ENCODE results near the gene DDX18. TPM values are rescaled to one million over a fixed set of nuclear protein-coding genes. Genes with fewer than 3 reads are reported as not detected.

DDX18 gene
- total RNA-seq (2021) (59.8 and 76.0 TPM in 2 replicates), Bru-seq, nascent RNA (percentile 95 among the genes with signal in this experiment), BruChase-seq, experiment 1, labeled RNA remaining after a 2-hour chase (percentile 96 among the genes with signal in this experiment), BruChase-seq, experiment 2, labeled RNA remaining after a 6-hour chase (percentile 99 among the genes with signal in this experiment)
- long read RNA-seq, transcript DDX18-201 (14 exons, 3,796 nt), result major isoform, 147 of 191 reads
- long read RNA-seq, partial matches to known transcripts, result 30 of 191 reads
- long read RNA-seq, other reads (novel, unspliced or antisense), result 14 of 191 reads

DNA sequence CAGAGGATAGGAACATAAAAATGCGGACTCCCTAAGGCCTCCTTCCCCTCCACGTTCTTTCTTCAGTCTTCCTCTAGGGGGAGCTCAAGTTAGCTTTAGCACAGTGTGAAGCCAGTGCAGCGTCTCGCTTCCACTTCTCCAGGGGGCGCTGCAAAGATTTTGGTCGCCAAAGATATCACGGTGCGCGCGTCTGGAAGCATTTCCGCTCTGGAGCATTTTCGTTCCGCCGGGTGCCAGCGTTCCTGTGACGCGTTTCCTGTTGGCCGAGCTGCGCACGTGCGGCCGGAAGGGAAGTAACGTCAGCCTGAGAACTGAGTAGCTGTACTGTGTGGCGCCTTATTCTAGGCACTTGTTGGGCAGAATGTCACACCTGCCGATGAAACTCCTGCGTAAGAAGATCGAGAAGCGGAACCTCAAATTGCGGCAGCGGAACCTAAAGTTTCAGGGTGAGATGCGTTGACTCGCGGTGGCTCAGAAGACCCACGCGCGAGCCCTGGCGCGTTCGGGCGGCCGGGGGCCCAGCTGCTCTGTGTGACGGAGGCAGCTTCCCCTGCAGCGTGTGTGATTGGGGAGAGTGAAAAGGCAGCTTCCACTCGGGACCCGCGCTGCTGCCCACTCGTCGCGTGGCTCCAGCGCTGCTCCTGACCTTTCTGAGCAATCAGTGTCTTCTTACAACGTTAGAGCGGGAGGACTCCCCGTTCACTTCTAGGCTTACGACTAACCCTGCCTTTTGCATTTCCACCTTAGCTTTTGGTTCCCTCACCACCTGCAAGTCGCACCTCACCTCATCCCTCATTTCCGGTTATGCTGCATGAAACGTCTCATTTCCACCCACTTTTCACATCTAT lies at the start of gene DDX18:
Gene DDX18 (plus strand): TSS at position 275 of the 848 bp plus-strand sequence. CDS start 87 bp downstream, at position 362.
- peak; percentile 95 to 96 for DNase-seq
- intact Hi-C loops (cut with micrococcal nuclease; ENCODE audit: unreplicated experiment), result loop anchor here (1.0 kb wide), 1 partner anchor 189 kb away; no protein-coding TSS in a partner anchor
- ChIA-PET POLR2A (ENCODE audit: unreplicated experiment) (no interaction called here), CTCF (interaction anchor here (0.6 to 1.7 kb wide), 5 partner anchors 25 to 1544 kb away, joined by 3 to 15 read pairs (median 4); no protein-coding TSS in a partner anchor)
- H4K20me1 ChIP-seq (ENCODE audit: insufficient read depth), result peaks cover 31% of the 10 kb centered on the region
- H3K27ac ChIP-seq, result peak within 1 kb of the TSS; percentile 54
- BruUV-seq (replicated peaks), result no TSS peak
- peaks cover 15% of the 10 kb centered on the region for H3K4me1 ChIP-seq (replicated peaks; ENCODE audit: insufficient read depth)
- peaks cover 35% of the 10 kb centered on the region for H3K36me3 ChIP-seq (ENCODE audit: low read depth)
- H3K27me3 ChIP-seq (ENCODE audit: insufficient read depth, low read depth), result no peaks in the 10 kb centered on the region
- TF ChIP-seq, protein P1, sequence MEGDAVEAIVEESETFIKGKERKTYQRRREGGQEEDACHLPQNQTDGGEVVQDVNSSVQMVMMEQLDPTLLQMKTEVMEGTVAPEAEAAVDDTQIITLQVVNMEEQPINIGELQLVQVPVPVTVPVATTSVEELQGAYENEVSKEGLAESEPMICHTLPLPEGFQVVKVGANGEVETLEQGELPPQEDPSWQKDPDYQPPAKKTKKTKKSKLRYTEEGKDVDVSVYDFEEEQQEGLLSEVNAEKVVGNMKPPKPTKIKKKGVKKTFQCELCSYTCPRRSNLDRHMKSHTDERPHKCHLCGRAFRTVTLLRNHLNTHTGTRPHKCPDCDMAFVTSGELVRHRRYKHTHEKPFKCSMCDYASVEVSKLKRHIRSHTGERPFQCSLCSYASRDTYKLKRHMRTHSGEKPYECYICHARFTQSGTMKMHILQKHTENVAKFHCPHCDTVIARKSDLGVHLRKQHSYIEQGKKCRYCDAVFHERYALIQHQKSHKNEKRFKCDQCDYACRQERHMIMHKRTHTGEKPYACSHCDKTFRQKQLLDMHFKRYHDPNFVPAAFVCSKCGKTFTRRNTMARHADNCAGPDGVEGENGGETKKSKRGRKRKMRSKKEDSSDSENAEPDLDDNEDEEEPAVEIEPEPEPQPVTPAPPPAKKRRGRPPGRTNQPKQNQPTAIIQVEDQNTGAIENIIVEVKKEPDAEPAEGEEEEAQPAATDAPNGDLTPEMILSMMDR (conservative IDR thresholded peaks at IDR 0.05), result peak; percentile 100
- TF ChIP-seq EZH2 (IDR thresholded peaks at IDR 0.05; ENCODE audit: low read depth), result no peak
- no peaks in the 10 kb centered on the region for H3K9me3 ChIP-seq (ENCODE audit: insufficient read depth, low read depth)
- no peaks in the 10 kb centered on the region for H3F3A ChIP-seq (ENCODE audit: insufficient read depth, low read depth)
- peak within 1 kb of the TSS; percentile 97 for H3K4me2 ChIP-seq
- peaks cover 35% of the 10 kb centered on the region for H3K79me2 ChIP-seq (ENCODE audit: low read depth)
- H2AFZ ChIP-seq, result peak within 1 kb of the TSS; percentile 95
- H3K4me3 ChIP-seq, result peak within 1 kb of the TSS; percentile 97
- H3K9me2 ChIP-seq (ENCODE audit: insufficient read depth), result no peaks in the 10 kb centered on the region

DNA sequence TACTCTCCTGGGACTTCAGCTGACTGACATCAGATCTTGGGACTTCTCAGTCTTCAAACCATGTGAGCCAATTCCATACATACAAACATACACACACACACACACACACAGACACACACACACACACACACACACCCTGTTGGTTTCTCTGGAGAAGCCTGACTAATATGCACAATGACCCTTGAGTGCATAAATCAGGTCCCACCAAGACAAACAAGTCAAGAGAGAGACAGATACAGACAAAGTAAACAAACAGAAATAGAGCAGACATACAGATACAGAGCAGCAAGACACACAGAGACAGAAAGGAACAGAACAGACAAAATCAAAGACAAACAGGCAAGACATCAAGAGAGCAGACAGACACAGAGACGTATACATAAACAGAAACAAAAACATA lies 43.8 kb upstream of the DDX18 start:
- H3K4me3 ChIP-seq, result no peak overlapping the region
- peaks cover 24% of the 10 kb centered on the region for H3K27me3 ChIP-seq (ENCODE audit: insufficient read depth, low read depth)
- no peak overlapping the region for H2AFZ ChIP-seq
- H3F3A ChIP-seq (ENCODE audit: insufficient read depth, low read depth), result no peaks in the 10 kb centered on the region
- POLR2A ChIA-PET (ENCODE audit: unreplicated experiment), result no interaction called here
- no peaks in the 10 kb centered on the region for H3K36me3 ChIP-seq (ENCODE audit: low read depth)
- H3K4me2 ChIP-seq, result no peak overlapping the region
- H3K79me2 ChIP-seq (ENCODE audit: low read depth), result no peaks in the 10 kb centered on the region
- H3K9me3 ChIP-seq (ENCODE audit: insufficient read depth, low read depth), result no peaks in the 10 kb centered on the region; the same call in 1 of the 2 replicates
- DNase-seq, result no peak
- CTCF ChIA-PET, result no interaction called here
- H4K20me1 ChIP-seq (ENCODE audit: insufficient read depth), result no peaks in the 10 kb centered on the region
- no peak overlapping the region for H3K27ac ChIP-seq
- intact Hi-C loops (cut with micrococcal nuclease; ENCODE audit: unreplicated experiment), result loop anchor here (10.0 kb wide), 1 partner anchor 1256 kb away; no protein-coding TSS in a partner anchor
- H3K4me1 ChIP-seq (replicated peaks; ENCODE audit: insufficient read depth), result no peaks in the 10 kb centered on the region
- no TSS peak for BruUV-seq (replicated peaks)
- H3K9me2 ChIP-seq (ENCODE audit: insufficient read depth), result no peaks in the 10 kb centered on the region
- no peak for TF ChIP-seq EZH2 (IDR thresholded peaks at IDR 0.05; ENCODE audit: low read depth)
- TF ChIP-seq, protein P1 (conservative IDR thresholded peaks at IDR 0.05), result no peak

DNA sequence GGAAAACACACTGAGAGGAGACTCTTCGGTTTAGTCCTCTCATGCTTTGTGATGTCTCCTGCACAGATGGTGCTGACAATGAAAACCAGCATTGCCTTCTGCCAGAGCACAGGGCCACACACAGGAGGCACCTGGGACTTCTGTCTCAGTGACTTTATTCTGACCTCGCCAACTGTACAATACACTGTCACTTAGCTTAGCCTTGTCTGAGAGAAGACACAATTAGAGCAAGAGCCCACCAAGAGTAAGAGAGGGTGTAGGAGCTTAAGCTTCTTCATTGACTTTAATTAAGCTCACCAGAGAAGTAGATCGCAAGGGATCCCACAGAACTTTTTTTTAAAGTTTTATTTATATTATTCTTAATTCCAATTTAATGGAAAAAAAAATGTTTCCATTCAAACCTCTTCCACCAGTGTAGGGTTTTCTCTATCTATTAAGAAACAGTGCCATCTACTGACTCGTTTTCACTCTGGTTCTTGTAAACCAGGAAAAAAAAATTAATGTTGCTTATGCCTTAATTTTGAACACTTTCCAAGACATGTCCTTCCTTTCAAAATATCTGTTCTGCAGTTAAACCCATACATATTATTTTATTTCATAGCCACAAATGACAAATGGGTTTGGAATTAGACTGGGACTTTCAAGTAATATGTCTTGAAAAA lies 42.4 kb upstream of the DDX18 start:
- intact Hi-C loops (cut with micrococcal nuclease; ENCODE audit: unreplicated experiment), result loop anchor here (10.0 kb wide), 1 partner anchor 1257 kb away; no protein-coding TSS in a partner anchor
- no TSS peak for BruUV-seq (replicated peaks)
- Histone ChIP-seq H3K4me3 (no peak overlapping the region), H4K20me1 (ENCODE audit: insufficient read depth) (no peaks in the 10 kb centered on the region), H3K4me2 (no peak overlapping the region), H3K36me3 (ENCODE audit: low read depth) (no peaks in the 10 kb centered on the region), H3K79me2 (ENCODE audit: low read depth) (no peaks in the 10 kb centered on the region), H3K27me3 (ENCODE audit: insufficient read depth, low read depth) (peaks cover 38% of the 10 kb centered on the region), H3K27ac (no peak overlapping the region), H2AFZ (no peak overlapping the region), H3K4me1 (replicated peaks; ENCODE audit: insufficient read depth) (no peaks in the 10 kb centered on the region), H3K9me3 (ENCODE audit: insufficient read depth, low read depth) (no peaks in the 10 kb centered on the region; the same call in 1 of the 2 replicates), H3F3A (ENCODE audit: insufficient read depth, low read depth) (no peaks in the 10 kb centered on the region), H3K9me2 (ENCODE audit: insufficient read depth) (no peaks in the 10 kb centered on the region)
- CTCF ChIA-PET, result no interaction called here
- no peak for TF ChIP-seq EZH2 (IDR thresholded peaks at IDR 0.05; ENCODE audit: low read depth)
- TF ChIP-seq, protein P1 (conservative IDR thresholded peaks at IDR 0.05), result peak; percentile 72
- no peak for DNase-seq
- POLR2A ChIA-PET (ENCODE audit: unreplicated experiment), result no interaction called here

Measured in PC-9 (cell line).